H9 (cell line): Measurements from ENCODE around the gene LASP1NB.

ENCODE experiments used
- DNase-seq: peaks from one replicate; pipeline ENCODE4 v3.0.0-alpha.2; 2017
- H2AFZ ChIP-seq: one replicate; pipeline ENCODE4 v1.6.1; 2013; ENCODE audit warnings: mild to moderate bottlenecking, low read length, control low read depth, moderate library complexity
- H2AK5ac ChIP-seq: 2 replicates; pipeline ENCODE4 v1.6.1; 2013; ENCODE audit warnings: low read length, control low read depth, mixed read lengths; ENCODE audit not compliant: insufficient read length
- H2BK120ac ChIP-seq: one replicate; pipeline ENCODE4 v1.6.1; 2013; ENCODE audit warnings: low read depth, mild to moderate bottlenecking, low read length, control low read depth, inconsistent platforms; ENCODE audit not compliant: poor library complexity, severe bottlenecking
- H2BK12ac ChIP-seq: 2 replicates; pipeline ENCODE4 v1.6.1; 2013; ENCODE audit warnings: low read length, control low read depth, mixed read lengths, low read depth; ENCODE audit not compliant: insufficient read length
- H2BK15ac ChIP-seq: 2 replicates; pipeline ENCODE4 v1.6.1; 2013; ENCODE audit warnings: low read depth, low read length, control low read depth
- H2BK20ac ChIP-seq: one replicate; pipeline ENCODE4 v1.6.1; 2013; ENCODE audit warnings: low read depth, mild to moderate bottlenecking, low read length, control low read depth, inconsistent platforms; ENCODE audit not compliant: poor library complexity, severe bottlenecking
- H2BK5ac ChIP-seq: 2 replicates; pipeline ENCODE4 v1.6.1; 2013; ENCODE audit warnings: low read length, control low read depth, mixed read lengths; ENCODE audit not compliant: insufficient read length
- H3K14ac ChIP-seq: 2 replicates; pipeline ENCODE4 v1.6.1; 2013; ENCODE audit warnings: low read length, control low read depth; ENCODE audit not compliant: insufficient read depth
- H3K18ac ChIP-seq: 2 replicates; pipeline ENCODE4 v1.6.1; 2013; ENCODE audit warnings: low read depth, mild to moderate bottlenecking, mixed read lengths, low read length, control low read depth; ENCODE audit not compliant: insufficient read length
- H3K23ac ChIP-seq: 2 replicates; pipeline ENCODE4 v1.6.1; 2013; ENCODE audit warnings: low read length, control low read depth, mixed read lengths, low read depth; ENCODE audit not compliant: insufficient read length
- H3K23me2 ChIP-seq: 2 replicates; pipeline ENCODE4 v1.6.1; 2013; ENCODE audit warnings: low read depth, mild to moderate bottlenecking, mixed read lengths, low read length, control low read depth; ENCODE audit not compliant: insufficient read length, poor library complexity, severe bottlenecking
- H3K27ac ChIP-seq: 2 replicates; pipeline ENCODE4 v1.5.1; 2013; ENCODE audit warnings: low read length, control low read depth, mixed read lengths, low read depth; ENCODE audit not compliant: insufficient read length
- H3K27me3 ChIP-seq: 2 replicates; pipeline ENCODE4 v1.6.1; 2013; ENCODE audit warnings: low read length, control low read depth, inconsistent platforms; ENCODE audit not compliant: insufficient read depth
- H3K4ac ChIP-seq: 2 replicates; pipeline ENCODE4 v1.6.1; 2013; ENCODE audit warnings: low read depth, mild to moderate bottlenecking, control low read depth, inconsistent platforms, low read length, moderate library complexity
- H3K4me1 ChIP-seq: 2 replicates; pipeline ENCODE4 v1.6.1; 2013; ENCODE audit warnings: low read length, control low read depth, inconsistent platforms; ENCODE audit not compliant: insufficient read depth
- H3K4me2 ChIP-seq: 2 replicates; pipeline ENCODE4 v1.6.1; 2013; ENCODE audit warnings: low read length, control low read depth, mixed read lengths; ENCODE audit not compliant: insufficient read length, insufficient read depth
- H3K56ac ChIP-seq: 2 replicates; pipeline ENCODE4 v1.6.1; 2013; ENCODE audit warnings: low read depth, mild to moderate bottlenecking, mixed read lengths, low read length, control low read depth; ENCODE audit not compliant: insufficient read length
- H3K79me1 ChIP-seq: 2 replicates; pipeline ENCODE4 v1.6.1; 2013; ENCODE audit warnings: low read depth, mild to moderate bottlenecking, moderate library complexity, low read length, control low read depth, inconsistent platforms; ENCODE audit not compliant: insufficient read depth, poor library complexity, severe bottlenecking
- H3K79me2 ChIP-seq: 2 replicates; pipeline ENCODE4 v1.6.1; 2013; ENCODE audit warnings: low read length, control low read depth, inconsistent platforms; ENCODE audit not compliant: insufficient read depth
- H3K9ac ChIP-seq: 2 replicates; pipeline ENCODE4 v1.6.1; 2013; ENCODE audit warnings: low read length, control low read depth, mixed read lengths; ENCODE audit not compliant: insufficient read length; ENCODE audit errors: extremely low read depth
- H3K9me3 ChIP-seq: one replicate; pipeline ENCODE4 v1.6.1; 2013; ENCODE audit warnings: low read depth, low read length, inconsistent platforms; ENCODE audit not compliant: control insufficient read depth
- H3T11ph ChIP-seq: one replicate; pipeline ENCODE4 v1.6.1; 2013; ENCODE audit warnings: mild to moderate bottlenecking, low read length, control low read depth, inconsistent platforms
- H4K20me1 ChIP-seq: one replicate; pipeline ENCODE4 v1.6.1; 2013; ENCODE audit not compliant: control insufficient read depth, insufficient read length, insufficient read depth
- H4K5ac ChIP-seq: 2 replicates; pipeline ENCODE4 v1.6.1; 2013; ENCODE audit warnings: low read depth, mild to moderate bottlenecking, mixed read lengths, low read length, control low read depth; ENCODE audit not compliant: insufficient read length
- H4K8ac ChIP-seq: replicated peaks from 2 replicates; pipeline ENCODE4 v1.6.1; 2013; ENCODE audit warnings: low read length, control low read depth, mixed read lengths, low read depth; ENCODE audit not compliant: insufficient read length
- H4K91ac ChIP-seq: 2 replicates; pipeline ENCODE4 v1.6.1; 2013; ENCODE audit warnings: low read depth, mild to moderate bottlenecking, moderate library complexity, mixed read lengths, low read length, control low read depth; ENCODE audit not compliant: insufficient read length
- H3K27ac Mint-ChIP-seq, 3 experiments: 2 replicates in 2 of 3; 3 replicates in 1 of 3; pipeline ENCODE4 v1.8.0; 2020 to 2021; ENCODE audit warnings: mixed read lengths in 3 of 3, mild to moderate bottlenecking in 1 of 3, moderate library complexity in 1 of 3
- H3K27me3 Mint-ChIP-seq: 2 replicates; pipeline ENCODE4 v1.8.0; 2021; ENCODE audit warnings: low read depth, mild to moderate bottlenecking, moderate library complexity, mixed read lengths
- H3K36me3 Mint-ChIP-seq, 3 experiments: 2 replicates in 2 of 3; 3 replicates in 1 of 3; pipeline ENCODE4 v1.8.0; 2020 to 2021; ENCODE audit warnings: low read depth in 3 of 3, mixed read lengths in 3 of 3; ENCODE audit not compliant: insufficient read depth in 1 of 3
- H3K4me1 Mint-ChIP-seq, 2 experiments: 2 replicates each; pipeline ENCODE4 v1.8.0; 2020; ENCODE audit warnings: mixed read lengths in 2 of 2
- H3K4me3 Mint-ChIP-seq, 2 experiments: 2 replicates in 1 of 2; 3 replicates in 1 of 2; pipeline ENCODE4 v1.8.0; 2020 to 2021; ENCODE audit warnings: mild to moderate bottlenecking in 2 of 2, mixed read lengths in 2 of 2, moderate library complexity in 1 of 2
- H3K9me3 Mint-ChIP-seq, 2 experiments: 2 replicates in 1 of 2; 3 replicates in 1 of 2; pipeline ENCODE4 v1.8.0; 2020; ENCODE audit warnings: mild to moderate bottlenecking in 2 of 2, mixed read lengths in 2 of 2, moderate library complexity in 1 of 2
- WGBS: extraction: QIAGEN DNeasy Blood & Tissue Kit; methylation state at CpG from one replicate; pipeline ENCODE4 v1.1.7; 2013; ENCODE audit warnings: missing lambda C conversion rate, low lambda C conversion rate, mixed read lengths; ENCODE audit not compliant: insufficient read length; ENCODE audit errors: extremely low coverage; 5-methylcytosine and 5-hydroxymethylcytosine counted together
- TF ChIP-seq, protein P1 (sequence below): fragments of 200-600 bp; sonication (generic); conservative IDR thresholded peaks from 3 replicates; pipeline ENCODE4 v1.8.0; 2021; ENCODE audit warnings: antibody characterized with exemption, mild to moderate bottlenecking

LASP1NB gene

DNA sequence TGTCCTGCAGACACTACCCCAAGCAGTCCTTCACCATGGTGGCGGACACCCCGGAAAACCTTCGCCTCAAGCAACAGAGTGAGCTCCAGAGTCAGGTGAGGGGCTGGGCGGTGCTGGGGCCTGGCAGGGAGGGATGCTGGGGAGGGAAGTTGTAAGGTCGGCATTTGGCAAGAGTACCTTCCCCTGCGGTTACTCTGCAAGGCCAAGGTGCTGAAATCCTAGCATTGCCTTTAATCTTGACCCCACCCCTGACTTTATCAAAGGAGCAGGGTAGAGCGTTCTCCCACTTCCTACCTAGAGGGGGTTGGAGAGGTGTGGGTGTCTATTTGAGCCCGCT lies 35.0 kb upstream of the LASP1NB start:
- Histone ChIP-seq H3T11ph (no peak overlapping the region), H4K91ac (no peak overlapping the region), H3K18ac (no peak overlapping the region), H3K56ac (no peak overlapping the region), H2AK5ac (no peak overlapping the region), H3K79me2 (peaks cover 2% of the 10 kb centered on the region; the same call in 1 of the 2 replicates), H2BK5ac (no peak overlapping the region), H3K23me2 (no peaks in the 10 kb centered on the region), H2BK15ac (no peak overlapping the region), H3K4me2 (no peak overlapping the region), H3K79me1 (no peaks in the 10 kb centered on the region), H2BK120ac (no peak overlapping the region), H3K9me3 (no peaks in the 10 kb centered on the region), H4K20me1 (peaks cover 2% of the 10 kb centered on the region), H2AFZ (no peak overlapping the region), H2BK12ac (no peak overlapping the region), H3K27me3 (no peaks in the 10 kb centered on the region), H4K5ac (no peak overlapping the region), H3K4ac (no peak overlapping the region), H2BK20ac (no peak overlapping the region), H3K9ac (no peak overlapping the region), H3K23ac (no peak overlapping the region), H3K4me1 (no peaks in the 10 kb centered on the region; the same call in 1 of the 2 replicates), H3K14ac (no peak overlapping the region), H4K8ac (no peak overlapping the region), H3K27ac (no peak overlapping the region)
- no peaks in the 10 kb centered on the region for H3K27me3 Mint-ChIP-seq
- WGBS: no CpG with 5 or more reads among the region's 8 CpGs
- peaks cover 2 to 50% (median 37%) of the 10 kb centered on the region in 3 experiments; a peak in 5 of 7 replicates for H3K36me3 Mint-ChIP-seq
- H3K4me1 Mint-ChIP-seq: peaks cover 18 to 25% of the 10 kb centered on the region in 2 experiments
- peak overlapping the region in 1 of 3 experiments; percentile 64; a peak in 2 of 7 replicates for H3K27ac Mint-ChIP-seq
- no peaks in the 10 kb centered on the region for H3K9me3 Mint-ChIP-seq
- DNase-seq: peak; percentile 27
- H3K4me3 Mint-ChIP-seq: no peak overlapping the region
- TF ChIP-seq, protein P1, sequence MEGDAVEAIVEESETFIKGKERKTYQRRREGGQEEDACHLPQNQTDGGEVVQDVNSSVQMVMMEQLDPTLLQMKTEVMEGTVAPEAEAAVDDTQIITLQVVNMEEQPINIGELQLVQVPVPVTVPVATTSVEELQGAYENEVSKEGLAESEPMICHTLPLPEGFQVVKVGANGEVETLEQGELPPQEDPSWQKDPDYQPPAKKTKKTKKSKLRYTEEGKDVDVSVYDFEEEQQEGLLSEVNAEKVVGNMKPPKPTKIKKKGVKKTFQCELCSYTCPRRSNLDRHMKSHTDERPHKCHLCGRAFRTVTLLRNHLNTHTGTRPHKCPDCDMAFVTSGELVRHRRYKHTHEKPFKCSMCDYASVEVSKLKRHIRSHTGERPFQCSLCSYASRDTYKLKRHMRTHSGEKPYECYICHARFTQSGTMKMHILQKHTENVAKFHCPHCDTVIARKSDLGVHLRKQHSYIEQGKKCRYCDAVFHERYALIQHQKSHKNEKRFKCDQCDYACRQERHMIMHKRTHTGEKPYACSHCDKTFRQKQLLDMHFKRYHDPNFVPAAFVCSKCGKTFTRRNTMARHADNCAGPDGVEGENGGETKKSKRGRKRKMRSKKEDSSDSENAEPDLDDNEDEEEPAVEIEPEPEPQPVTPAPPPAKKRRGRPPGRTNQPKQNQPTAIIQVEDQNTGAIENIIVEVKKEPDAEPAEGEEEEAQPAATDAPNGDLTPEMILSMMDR: no peak
